H9 (cell line): ENCODE results near the gene KCNAB2. TPM values are rescaled to one million over a fixed set of nuclear protein-coding genes. Genes with fewer than 3 reads are reported as not detected.

Experiments
- DNase-seq: peaks from one replicate; pipeline ENCODE4 v3.0.0-alpha.2; 2017
- H2AFZ ChIP-seq: one replicate; pipeline ENCODE4 v1.6.1; 2013; ENCODE audit warnings: mild to moderate bottlenecking, low read length, control low read depth, moderate library complexity
- H2AK5ac ChIP-seq: 2 replicates; pipeline ENCODE4 v1.6.1; 2013; ENCODE audit warnings: low read length, control low read depth, mixed read lengths; ENCODE audit not compliant: insufficient read length
- H2BK120ac ChIP-seq: one replicate; pipeline ENCODE4 v1.6.1; 2013; ENCODE audit warnings: low read depth, mild to moderate bottlenecking, low read length, control low read depth, inconsistent platforms; ENCODE audit not compliant: poor library complexity, severe bottlenecking
- H2BK12ac ChIP-seq: 2 replicates; pipeline ENCODE4 v1.6.1; 2013; ENCODE audit warnings: low read length, control low read depth, mixed read lengths, low read depth; ENCODE audit not compliant: insufficient read length
- H2BK15ac ChIP-seq: 2 replicates; pipeline ENCODE4 v1.6.1; 2013; ENCODE audit warnings: low read depth, low read length, control low read depth
- H2BK20ac ChIP-seq: one replicate; pipeline ENCODE4 v1.6.1; 2013; ENCODE audit warnings: low read depth, mild to moderate bottlenecking, low read length, control low read depth, inconsistent platforms; ENCODE audit not compliant: poor library complexity, severe bottlenecking
- H2BK5ac ChIP-seq: 2 replicates; pipeline ENCODE4 v1.6.1; 2013; ENCODE audit warnings: low read length, control low read depth, mixed read lengths; ENCODE audit not compliant: insufficient read length
- H3K14ac ChIP-seq: 2 replicates; pipeline ENCODE4 v1.6.1; 2013; ENCODE audit warnings: low read length, control low read depth; ENCODE audit not compliant: insufficient read depth
- H3K18ac ChIP-seq: 2 replicates; pipeline ENCODE4 v1.6.1; 2013; ENCODE audit warnings: low read depth, mild to moderate bottlenecking, mixed read lengths, low read length, control low read depth; ENCODE audit not compliant: insufficient read length
- H3K23ac ChIP-seq: 2 replicates; pipeline ENCODE4 v1.6.1; 2013; ENCODE audit warnings: low read length, control low read depth, mixed read lengths, low read depth; ENCODE audit not compliant: insufficient read length
- H3K23me2 ChIP-seq: 2 replicates; pipeline ENCODE4 v1.6.1; 2013; ENCODE audit warnings: low read depth, mild to moderate bottlenecking, mixed read lengths, low read length, control low read depth; ENCODE audit not compliant: insufficient read length, poor library complexity, severe bottlenecking
- H3K27ac ChIP-seq: 2 replicates; pipeline ENCODE4 v1.5.1; 2013; ENCODE audit warnings: low read length, control low read depth, mixed read lengths, low read depth; ENCODE audit not compliant: insufficient read length
- H3K27me3 ChIP-seq: 2 replicates; pipeline ENCODE4 v1.6.1; 2013; ENCODE audit warnings: low read length, control low read depth, inconsistent platforms; ENCODE audit not compliant: insufficient read depth
- H3K4ac ChIP-seq: 2 replicates; pipeline ENCODE4 v1.6.1; 2013; ENCODE audit warnings: low read depth, mild to moderate bottlenecking, control low read depth, inconsistent platforms, low read length, moderate library complexity
- H3K4me1 ChIP-seq: 2 replicates; pipeline ENCODE4 v1.6.1; 2013; ENCODE audit warnings: low read length, control low read depth, inconsistent platforms; ENCODE audit not compliant: insufficient read depth
- H3K4me2 ChIP-seq: 2 replicates; pipeline ENCODE4 v1.6.1; 2013; ENCODE audit warnings: low read length, control low read depth, mixed read lengths; ENCODE audit not compliant: insufficient read length, insufficient read depth
- H3K56ac ChIP-seq: 2 replicates; pipeline ENCODE4 v1.6.1; 2013; ENCODE audit warnings: low read depth, mild to moderate bottlenecking, mixed read lengths, low read length, control low read depth; ENCODE audit not compliant: insufficient read length
- H3K79me1 ChIP-seq: 2 replicates; pipeline ENCODE4 v1.6.1; 2013; ENCODE audit warnings: low read depth, mild to moderate bottlenecking, moderate library complexity, low read length, control low read depth, inconsistent platforms; ENCODE audit not compliant: insufficient read depth, poor library complexity, severe bottlenecking
- H3K79me2 ChIP-seq: 2 replicates; pipeline ENCODE4 v1.6.1; 2013; ENCODE audit warnings: low read length, control low read depth, inconsistent platforms; ENCODE audit not compliant: insufficient read depth
- H3K9ac ChIP-seq: 2 replicates; pipeline ENCODE4 v1.6.1; 2013; ENCODE audit warnings: low read length, control low read depth, mixed read lengths; ENCODE audit not compliant: insufficient read length; ENCODE audit errors: extremely low read depth
- H3K9me3 ChIP-seq: one replicate; pipeline ENCODE4 v1.6.1; 2013; ENCODE audit warnings: low read depth, low read length, inconsistent platforms; ENCODE audit not compliant: control insufficient read depth
- H3T11ph ChIP-seq: one replicate; pipeline ENCODE4 v1.6.1; 2013; ENCODE audit warnings: mild to moderate bottlenecking, low read length, control low read depth, inconsistent platforms
- H4K20me1 ChIP-seq: one replicate; pipeline ENCODE4 v1.6.1; 2013; ENCODE audit not compliant: control insufficient read depth, insufficient read length, insufficient read depth
- H4K5ac ChIP-seq: 2 replicates; pipeline ENCODE4 v1.6.1; 2013; ENCODE audit warnings: low read depth, mild to moderate bottlenecking, mixed read lengths, low read length, control low read depth; ENCODE audit not compliant: insufficient read length
- H4K8ac ChIP-seq: replicated peaks from 2 replicates; pipeline ENCODE4 v1.6.1; 2013; ENCODE audit warnings: low read length, control low read depth, mixed read lengths, low read depth; ENCODE audit not compliant: insufficient read length
- H4K91ac ChIP-seq: 2 replicates; pipeline ENCODE4 v1.6.1; 2013; ENCODE audit warnings: low read depth, mild to moderate bottlenecking, moderate library complexity, mixed read lengths, low read length, control low read depth; ENCODE audit not compliant: insufficient read length
- H3K27ac Mint-ChIP-seq, 3 experiments: 2 replicates in 2 of 3; 3 replicates in 1 of 3; pipeline ENCODE4 v1.8.0; 2020 to 2021; ENCODE audit warnings: mixed read lengths in 3 of 3, mild to moderate bottlenecking in 1 of 3, moderate library complexity in 1 of 3
- H3K27me3 Mint-ChIP-seq: 2 replicates; pipeline ENCODE4 v1.8.0; 2021; ENCODE audit warnings: low read depth, mild to moderate bottlenecking, moderate library complexity, mixed read lengths
- H3K36me3 Mint-ChIP-seq, 3 experiments: 2 replicates in 2 of 3; 3 replicates in 1 of 3; pipeline ENCODE4 v1.8.0; 2020 to 2021; ENCODE audit warnings: low read depth in 3 of 3, mixed read lengths in 3 of 3; ENCODE audit not compliant: insufficient read depth in 1 of 3
- H3K4me1 Mint-ChIP-seq, 2 experiments: 2 replicates each; pipeline ENCODE4 v1.8.0; 2020; ENCODE audit warnings: mixed read lengths in 2 of 2
- H3K4me3 Mint-ChIP-seq, 2 experiments: 2 replicates in 1 of 2; 3 replicates in 1 of 2; pipeline ENCODE4 v1.8.0; 2020 to 2021; ENCODE audit warnings: mild to moderate bottlenecking in 2 of 2, mixed read lengths in 2 of 2, moderate library complexity in 1 of 2
- H3K9me3 Mint-ChIP-seq, 2 experiments: 2 replicates in 1 of 2; 3 replicates in 1 of 2; pipeline ENCODE4 v1.8.0; 2020; ENCODE audit warnings: mild to moderate bottlenecking in 2 of 2, mixed read lengths in 2 of 2, moderate library complexity in 1 of 2
- WGBS: extraction: QIAGEN DNeasy Blood & Tissue Kit; methylation state at CpG from one replicate; pipeline ENCODE4 v1.1.7; 2013; ENCODE audit warnings: missing lambda C conversion rate, low lambda C conversion rate, mixed read lengths; ENCODE audit not compliant: insufficient read length; ENCODE audit errors: extremely low coverage; 5-methylcytosine and 5-hydroxymethylcytosine counted together
- total RNA-seq: library from RNA; stranded (reverse); gene quantifications from 2 replicates; pipeline ENCODE4 v1.2.1, GENCODE V29; 2021
- TF ChIP-seq, protein P1 (sequence below): fragments of 200-600 bp; sonication (generic); conservative IDR thresholded peaks from 3 replicates; pipeline ENCODE4 v1.8.0; 2021; ENCODE audit warnings: antibody characterized with exemption, mild to moderate bottlenecking

Gene KCNAB2
- total RNA-seq, 1 experiment from 2014 or later = 8.3 TPM

DNA sequence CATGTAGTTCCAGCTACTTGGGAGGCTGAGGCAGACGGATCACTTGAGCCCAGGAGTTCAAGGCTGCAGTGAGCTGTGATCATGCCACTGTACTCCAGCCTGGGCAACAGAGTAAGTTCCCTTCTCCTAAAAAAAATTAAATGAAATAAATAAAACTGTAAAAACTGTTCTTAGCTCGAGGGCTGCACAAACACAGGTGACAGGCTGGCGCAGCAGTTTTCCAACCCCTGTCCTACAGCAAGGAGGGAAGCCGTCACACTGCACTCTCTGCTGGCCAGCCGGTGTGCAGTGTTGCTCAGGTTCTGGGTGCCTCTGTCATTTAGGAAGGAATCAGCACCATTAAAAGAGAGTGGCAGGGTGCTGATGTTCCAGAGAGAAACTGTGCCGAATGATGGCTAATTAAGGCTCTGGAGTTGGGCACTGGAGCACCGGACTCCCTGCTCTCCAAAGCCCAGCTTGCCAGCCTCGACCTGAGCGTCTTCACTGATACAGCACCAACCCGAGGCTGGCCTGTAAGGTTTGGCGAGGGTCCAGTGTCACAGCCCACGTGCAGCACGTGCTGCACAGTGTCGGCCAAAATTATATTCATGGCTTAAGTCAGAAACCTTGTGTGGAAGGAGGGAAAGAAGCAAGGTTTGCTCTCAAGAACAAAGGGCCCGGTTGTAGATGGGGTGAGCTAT is 26.4 kb upstream of the KCNAB2 start:
- Histone ChIP-seq H2BK15ac (no peak overlapping the region), H2AFZ (no peak overlapping the region), H2BK5ac (no peak overlapping the region), H3K9ac (no peak overlapping the region), H3K27me3 (no peaks in the 10 kb centered on the region), H3K79me2 (no peaks in the 10 kb centered on the region), H4K20me1 (no peaks in the 10 kb centered on the region), H3K9me3 (no peaks in the 10 kb centered on the region), H3K23ac (no peak overlapping the region), H4K8ac (no peak overlapping the region), H4K5ac (no peak overlapping the region), H3K14ac (no peak overlapping the region), H4K91ac (no peak overlapping the region), H3K4me2 (no peak overlapping the region), H3K27ac (no peak overlapping the region), H3K79me1 (no peaks in the 10 kb centered on the region), H3K18ac (no peak overlapping the region), H2BK12ac (no peak overlapping the region), H3K56ac (no peak overlapping the region), H2BK120ac (no peak overlapping the region), H2AK5ac (no peak overlapping the region), H3T11ph (no peak overlapping the region), H3K23me2 (no peaks in the 10 kb centered on the region), H3K4me1 (no peaks in the 10 kb centered on the region), H2BK20ac (no peak overlapping the region), H3K4ac (no peak overlapping the region)
- H3K27ac Mint-ChIP-seq = peak overlapping the region in 1 of 3 experiments; percentile 39; a peak in 1 of 7 replicates
- no peak overlapping the region for H3K4me3 Mint-ChIP-seq
- no peaks in the 10 kb centered on the region for H3K36me3 Mint-ChIP-seq
- TF ChIP-seq, protein P1, sequence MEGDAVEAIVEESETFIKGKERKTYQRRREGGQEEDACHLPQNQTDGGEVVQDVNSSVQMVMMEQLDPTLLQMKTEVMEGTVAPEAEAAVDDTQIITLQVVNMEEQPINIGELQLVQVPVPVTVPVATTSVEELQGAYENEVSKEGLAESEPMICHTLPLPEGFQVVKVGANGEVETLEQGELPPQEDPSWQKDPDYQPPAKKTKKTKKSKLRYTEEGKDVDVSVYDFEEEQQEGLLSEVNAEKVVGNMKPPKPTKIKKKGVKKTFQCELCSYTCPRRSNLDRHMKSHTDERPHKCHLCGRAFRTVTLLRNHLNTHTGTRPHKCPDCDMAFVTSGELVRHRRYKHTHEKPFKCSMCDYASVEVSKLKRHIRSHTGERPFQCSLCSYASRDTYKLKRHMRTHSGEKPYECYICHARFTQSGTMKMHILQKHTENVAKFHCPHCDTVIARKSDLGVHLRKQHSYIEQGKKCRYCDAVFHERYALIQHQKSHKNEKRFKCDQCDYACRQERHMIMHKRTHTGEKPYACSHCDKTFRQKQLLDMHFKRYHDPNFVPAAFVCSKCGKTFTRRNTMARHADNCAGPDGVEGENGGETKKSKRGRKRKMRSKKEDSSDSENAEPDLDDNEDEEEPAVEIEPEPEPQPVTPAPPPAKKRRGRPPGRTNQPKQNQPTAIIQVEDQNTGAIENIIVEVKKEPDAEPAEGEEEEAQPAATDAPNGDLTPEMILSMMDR = no peak
- peaks cover 11% of the 10 kb centered on the region for H3K27me3 Mint-ChIP-seq
- DNase-seq = no peak
- no peaks in the 10 kb centered on the region for H3K9me3 Mint-ChIP-seq
- no CpG with 5 or more reads among the region's 15 CpGs for WGBS
- H3K4me1 Mint-ChIP-seq = no peaks in the 10 kb centered on the region
